Stimulated activated CD8-positive, alpha-beta memory T cell treated with anti-CD3 and anti-CD28 coated beads, Interleukin-15, amount 100 ng/mL, for 4 hours (primary cell): Measurements from ENCODE around the gene NELFE.
"Not testable (repeated sequence)": the region's sequence is repeated elsewhere in the genome, so short reads cannot be mapped to it uniquely, and the experiment has no call there.

Experiments used
- DNase-seq, 2 donors: peaks; one replicate each; pipeline ENCODE4 v3.0.0-alpha.2; 2020; ENCODE audit warnings: low read depth in 2 of 2

NELFE gene

DNA sequence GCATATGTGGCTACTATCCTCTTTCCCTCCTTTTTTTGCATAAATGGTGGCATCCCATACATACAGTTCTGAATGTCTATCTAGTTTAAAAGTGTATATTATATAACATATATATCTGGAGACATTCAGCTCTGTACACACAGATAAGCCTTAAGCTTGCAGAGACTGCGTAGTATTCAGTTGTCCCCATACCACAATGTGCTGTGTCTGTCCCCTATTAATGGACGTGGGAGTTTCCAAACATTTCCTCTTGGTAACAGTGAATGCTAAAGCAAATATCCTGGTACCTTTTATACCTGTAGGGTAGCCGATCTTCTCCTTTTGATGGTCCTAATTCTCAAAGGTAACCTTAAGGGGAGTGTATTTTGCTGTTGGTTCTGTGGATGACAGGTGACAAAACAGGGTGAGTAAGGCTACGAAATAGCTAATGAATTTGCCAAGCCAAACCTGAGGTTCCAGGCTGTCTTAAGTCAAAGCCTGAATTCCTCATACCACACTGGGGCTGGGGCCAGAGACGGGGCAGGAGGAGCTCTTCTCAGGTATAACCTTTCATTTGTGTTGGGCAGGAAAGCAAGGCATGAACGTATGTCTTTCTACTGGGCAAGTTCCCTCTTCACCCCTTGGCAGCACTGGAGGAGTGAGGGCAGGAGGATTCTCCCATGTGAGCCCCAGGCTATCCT is 39.0 kb downstream of the NELFE start:
- no peak for DNase-seq

DNA sequence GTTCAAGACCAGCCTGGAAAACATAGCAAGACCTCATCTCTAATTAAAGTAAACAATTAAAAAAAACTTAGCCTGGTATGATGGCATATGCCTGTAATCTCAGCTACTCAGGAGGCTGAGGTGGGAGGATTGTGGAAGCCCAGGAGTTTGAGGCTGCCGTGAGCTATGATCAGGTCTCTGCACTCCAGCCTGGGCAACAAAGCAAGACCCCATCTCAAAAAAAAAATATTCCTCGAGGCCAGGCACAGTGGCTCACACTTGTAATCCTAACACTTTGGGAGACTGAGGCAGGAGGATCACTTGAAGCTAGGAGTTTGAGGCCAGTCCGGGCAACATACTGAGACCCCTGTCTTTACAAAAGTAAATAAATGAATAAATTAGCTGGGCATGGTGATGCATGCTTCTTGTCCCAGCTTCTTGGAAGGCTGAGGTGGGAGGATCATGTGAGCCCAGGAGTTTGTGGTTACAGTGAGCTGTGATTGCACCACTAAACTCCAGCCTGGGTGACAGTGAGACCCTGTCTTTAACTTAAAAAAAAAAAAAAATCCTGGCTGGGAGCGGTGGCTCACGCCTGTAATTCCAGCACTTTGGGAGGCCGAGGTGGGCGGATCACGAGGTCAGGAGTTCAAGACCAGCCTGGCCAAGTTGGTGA is 40.6 kb downstream of the NELFE start:
- DNase-seq: no peak

DNA sequence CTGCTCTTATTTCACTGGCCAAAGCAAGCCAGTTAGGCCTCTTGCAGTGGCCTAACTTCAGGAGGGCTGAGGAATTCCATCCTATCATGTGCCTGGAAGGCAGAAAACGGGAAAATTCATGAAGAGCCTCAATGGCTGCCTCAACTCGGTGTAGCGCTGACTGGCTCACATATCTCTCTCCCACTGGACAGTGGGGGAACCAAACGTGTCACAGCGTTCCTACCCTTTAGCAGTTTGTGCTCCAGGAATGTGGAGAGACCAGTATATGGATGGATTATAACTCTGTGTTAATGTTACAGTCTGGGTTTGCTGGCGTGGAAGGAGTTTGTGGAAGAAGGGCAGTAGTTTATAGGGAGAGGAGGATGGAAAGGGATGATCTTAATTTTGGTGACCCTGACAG is 43.0 kb downstream of the NELFE start:
- DNase-seq: no peak

DNA sequence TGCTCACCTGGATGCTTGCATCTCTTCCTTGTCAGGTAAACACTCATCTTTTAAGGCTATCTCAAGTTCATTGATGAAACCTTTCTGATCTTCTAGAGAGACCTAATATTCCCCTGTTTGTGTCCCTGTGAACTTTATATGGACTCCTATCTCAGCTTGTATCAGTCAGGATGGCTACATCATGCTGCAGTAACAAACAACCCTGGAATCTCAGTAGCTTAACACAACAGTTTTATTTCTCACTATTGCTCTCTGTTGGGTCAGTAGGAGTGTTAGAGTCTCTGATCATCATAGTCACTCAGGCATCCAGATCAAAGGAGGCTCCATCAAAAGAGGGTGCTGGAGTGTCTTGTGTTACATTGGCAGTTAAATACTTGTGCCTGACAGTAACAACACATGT is 43.4 kb downstream of the NELFE start:
- no peak for DNase-seq

DNA sequence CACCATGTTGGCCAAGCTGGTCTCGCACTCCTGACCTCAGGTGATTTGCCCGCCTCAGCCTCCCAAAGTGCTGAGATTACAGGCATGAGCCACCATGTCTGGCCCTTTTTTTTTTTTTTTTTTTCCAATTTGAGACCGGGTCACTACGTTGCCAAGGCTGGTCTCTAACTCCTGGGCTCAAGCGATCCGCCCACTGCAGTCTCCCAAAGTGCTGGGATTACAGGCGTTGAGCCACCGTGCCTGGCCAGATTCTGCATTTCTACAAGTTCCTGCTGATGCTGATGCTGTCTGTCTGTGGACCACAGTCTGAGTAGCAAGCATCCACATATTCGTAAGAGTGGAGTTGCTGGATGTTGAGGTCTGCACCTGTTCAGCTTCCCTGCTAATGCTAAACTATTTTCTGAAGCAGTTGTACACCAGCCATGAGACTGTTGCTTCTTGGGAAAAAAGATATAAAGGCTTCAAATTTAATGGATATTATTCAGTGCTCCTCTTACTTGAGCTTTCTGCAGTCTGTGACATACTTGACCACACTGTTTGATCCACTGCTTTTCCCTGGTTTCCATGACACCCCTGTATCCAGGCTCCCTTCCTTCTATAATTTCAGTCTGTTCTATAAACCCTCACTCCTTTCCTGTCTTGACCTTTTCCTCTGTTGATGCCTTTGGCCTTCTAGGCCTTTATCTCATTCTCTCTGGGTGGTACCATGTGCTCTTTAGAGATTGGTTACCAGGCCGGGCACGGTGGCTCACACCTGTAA is 46.8 kb downstream of the NELFE start:
- DNase-seq: no peak

DNA sequence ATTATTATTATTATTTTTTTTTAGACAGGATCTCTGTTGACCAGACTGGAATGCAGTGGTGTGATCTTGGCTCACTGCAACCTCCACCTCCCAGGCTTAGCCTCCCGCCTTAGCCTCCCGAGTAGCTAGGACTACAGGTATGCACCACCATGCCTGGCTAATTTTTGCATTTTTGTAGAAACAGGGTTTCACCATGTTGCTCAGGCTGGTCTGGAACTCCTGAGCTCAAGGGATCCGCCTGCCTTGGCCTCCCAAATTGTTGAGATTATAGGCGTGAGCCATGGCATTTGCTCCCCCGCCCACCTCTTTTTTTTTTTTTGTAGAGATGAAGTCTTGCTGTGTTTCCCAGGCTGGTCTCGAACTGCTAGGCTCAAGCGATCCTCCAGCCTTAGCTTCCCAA is 49.5 kb downstream of the NELFE start:
- DNase-seq: not testable (repeated sequence)

DNA sequence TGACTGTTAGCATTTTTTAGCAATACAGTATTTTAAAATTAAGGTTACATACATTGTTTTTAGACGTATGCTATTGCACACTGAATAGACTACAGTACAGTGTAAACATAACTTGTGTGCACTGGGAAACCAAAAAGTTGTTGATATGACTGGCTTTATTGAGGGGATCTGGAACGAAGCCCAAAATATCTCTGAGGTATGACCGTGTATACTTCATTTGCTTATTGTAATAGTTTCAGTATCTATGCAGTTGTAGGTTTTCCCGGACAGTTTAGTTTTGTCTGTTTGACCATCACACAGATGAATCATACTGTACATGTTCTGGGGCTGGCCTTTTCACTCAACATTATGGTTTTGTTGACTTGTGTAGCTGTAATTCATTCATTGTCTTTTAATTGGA is 50.0 kb downstream of the NELFE start:
- DNase-seq: no peak

DNA sequence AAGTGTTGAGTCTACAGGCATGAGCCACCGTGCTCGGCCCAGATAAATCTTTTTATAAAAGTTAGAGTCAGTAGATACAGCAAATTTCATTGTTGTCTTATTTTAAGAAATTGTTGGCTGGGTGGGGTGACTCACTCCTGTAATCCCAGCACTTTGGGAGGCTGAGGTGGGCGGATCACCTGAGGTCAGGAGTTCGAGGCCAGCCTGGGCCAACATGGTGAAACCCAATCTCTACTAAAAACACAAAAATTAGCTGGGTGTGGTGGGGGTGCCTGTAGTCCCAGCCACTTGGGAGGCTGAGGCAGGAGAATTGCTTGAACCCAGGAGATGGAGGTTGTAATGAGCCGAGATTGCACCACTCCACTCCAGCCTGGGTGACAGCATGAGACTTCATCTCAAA is 50.5 kb downstream of the NELFE start:
- not testable (repeated sequence) for DNase-seq

DNA sequence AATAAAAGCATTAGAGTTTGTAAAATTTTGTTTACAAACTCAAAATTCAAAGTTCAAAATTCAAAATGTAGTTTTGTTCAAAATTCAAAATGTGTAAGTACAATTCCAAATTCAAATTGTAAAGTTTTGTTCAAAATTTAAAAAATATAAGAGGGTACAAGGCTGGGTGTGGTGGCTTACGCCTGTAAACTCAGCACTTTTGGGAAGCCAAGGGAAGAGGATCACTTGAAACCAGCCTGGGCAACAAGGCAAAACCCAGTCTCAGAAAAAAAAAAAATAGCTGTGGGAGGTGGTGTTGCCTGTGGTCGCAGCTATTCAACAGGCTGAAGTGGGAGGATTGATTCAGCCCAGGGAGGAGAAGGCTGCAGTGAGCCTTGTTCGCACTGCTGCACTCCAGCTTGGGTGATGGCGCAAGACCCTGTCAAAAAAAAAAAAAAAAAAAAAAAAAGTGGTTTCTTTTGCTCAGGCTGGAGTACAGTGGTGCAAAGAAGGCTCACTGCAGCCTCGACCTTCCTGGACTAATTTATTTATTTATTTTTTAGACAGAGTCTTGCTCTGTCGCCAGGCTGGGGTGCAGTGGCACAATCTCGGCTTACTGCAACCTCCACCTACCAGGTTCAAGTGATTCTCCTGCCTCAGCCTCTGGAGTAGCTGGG is 51.5 kb downstream of the NELFE start:
- DNase-seq: no peak

DNA sequence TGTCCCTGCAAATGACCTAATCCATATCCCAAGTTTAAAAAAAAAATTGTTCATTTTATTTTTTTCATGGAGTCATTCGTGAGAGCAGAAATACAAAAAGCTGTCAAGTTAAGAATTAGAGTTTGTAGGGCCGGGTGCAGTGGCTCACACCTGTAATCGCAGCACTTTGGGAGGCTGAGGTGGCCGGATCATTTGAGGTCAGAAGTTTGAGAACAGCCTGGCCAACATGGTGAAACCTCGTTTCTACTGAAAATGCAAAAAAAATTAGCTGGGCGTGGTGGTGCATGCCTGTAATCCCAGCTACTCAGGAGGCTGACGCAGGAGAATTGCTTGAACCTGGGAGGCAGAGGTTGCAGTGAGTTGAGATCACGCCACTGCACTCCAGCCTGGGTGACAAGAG is 52.0 kb downstream of the NELFE start:
- DNase-seq: not testable (repeated sequence)

DNA sequence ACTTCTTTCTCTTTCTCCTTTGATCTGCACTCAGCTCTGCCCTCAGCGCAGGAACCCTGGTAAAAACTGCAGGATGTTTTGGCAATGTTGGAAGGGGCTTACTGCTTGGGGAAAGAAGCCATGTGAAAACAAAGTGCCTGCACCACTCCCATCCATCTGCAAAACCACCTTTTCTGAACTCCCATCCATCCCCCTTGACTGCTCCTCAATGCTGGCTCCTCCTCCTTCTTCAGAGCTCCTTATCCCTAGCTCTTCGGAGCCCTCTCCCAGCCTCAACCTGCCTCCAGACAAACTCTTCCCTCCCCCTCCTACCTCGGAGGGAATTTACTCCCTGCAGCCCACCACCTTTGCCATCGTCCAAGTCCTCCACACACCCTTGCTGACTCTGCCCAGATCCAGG is 52.6 kb downstream of the NELFE start:
- DNase-seq: no peak

DNA sequence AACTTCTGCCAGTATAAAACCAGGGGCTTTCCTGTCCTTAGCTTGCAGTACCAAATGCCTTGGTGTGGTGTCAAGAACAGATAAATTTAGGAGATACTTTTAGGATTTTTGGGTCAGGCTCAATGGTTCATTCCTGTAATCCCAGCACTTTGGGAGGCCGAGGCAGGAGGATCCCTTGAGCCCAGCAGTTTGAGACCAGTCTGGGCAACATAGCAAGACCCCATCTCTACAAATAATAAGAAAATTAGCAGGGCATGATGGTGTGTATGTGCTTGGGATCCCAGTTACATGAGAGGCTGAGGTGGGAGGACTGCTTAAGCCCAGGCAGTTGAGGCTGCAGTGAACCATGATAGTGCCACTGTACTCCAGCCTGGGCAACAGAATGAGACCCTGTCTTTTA is 53.7 kb downstream of the NELFE start:
- no peak for DNase-seq

DNA sequence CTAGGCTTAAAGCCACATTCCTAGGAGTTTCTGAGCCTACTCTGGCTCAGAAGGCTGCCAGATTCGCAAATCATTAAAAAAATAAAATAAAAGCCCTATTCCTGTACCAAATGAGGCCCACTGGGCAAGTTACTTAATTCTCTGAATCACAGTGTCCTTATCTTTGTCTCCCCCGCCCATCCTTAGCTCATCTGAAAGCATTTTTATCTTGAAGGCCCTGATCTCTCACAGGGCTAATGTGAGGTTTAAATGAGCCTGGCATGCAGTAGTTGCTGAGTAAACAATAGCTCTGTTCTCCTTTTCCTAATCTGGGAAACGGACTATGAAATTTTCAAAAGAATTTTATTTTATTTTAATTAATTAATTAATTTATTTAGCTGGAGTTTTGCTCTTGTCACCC is 54.8 kb downstream of the NELFE start:
- no peak for DNase-seq
